ENCODE results near the gene KLRC4.

GRCh38 chr12:10384191-10384590, 25.4 kb downstream of the KLRC4 start:
- TF ChIP-seq EZH2phosphoT487 (IDR thresholded peaks at IDR 0.05; ENCODE audit: borderline replicate concordance, low read length) (no peak), CTCF (conservative IDR thresholded peaks at IDR 0.05; ENCODE audit: low read depth, low read length) (no peak), EZH2 (IDR thresholded peaks at IDR 0.05; ENCODE audit: low read length, unreplicated experiment) (no peak)

Measured in PC-3 (cell line).